K562 (cell line): ENCODE measurements around the gene KIF26B. TPM values are rescaled to one million over a fixed set of nuclear protein-coding genes. Genes with fewer than 3 reads are reported as not detected.

ENCODE experiments used
- BCLAF1 ChIP-seq, 2 experiments: fragments of 450-650 bp in 1 of 2; IDR thresholded peaks; 2 replicates each; pipeline ENCODE4 v1.6.1; 2011 to 2017; ENCODE audit warnings: low read depth in 2 of 2, antibody characterized with exemption in 1 of 2, borderline replicate concordance in 1 of 2, low read length in 1 of 2, mild to moderate bottlenecking in 1 of 2, mixed read lengths in 1 of 2; ENCODE audit not compliant: control insufficient read depth in 1 of 2
- CBX3 ChIP-seq, 2 experiments: IDR thresholded peaks; 1 replicate in 1 of 2; 2 replicates in 1 of 2; pipeline ENCODE4 v1.6.1; 2012; ENCODE audit warnings: inconsistent platforms in 2 of 2, low read length in 2 of 2, borderline replicate concordance in 1 of 2, control low read depth in 1 of 2
- CUX1 ChIP-seq: fragments of 200-800 bp; sonication (Bioruptor generic); IDR thresholded peaks from 2 replicates; pipeline ENCODE4 v1.6.1; 2016; ENCODE audit warnings: missing genetic modification characterization, missing compliant biosample characterization
- GTF2A2 ChIP-seq: IDR thresholded peaks from 2 replicates; pipeline ENCODE4 v1.6.1; 2016; ENCODE audit warnings: mild to moderate bottlenecking, missing genetic modification characterization, missing compliant biosample characterization
- MXD1 ChIP-seq: fragments of 250-450 bp; sonication (Bioruptor Pico); IDR thresholded peaks from 2 replicates; pipeline ENCODE4 v1.8.0; 2021; ENCODE audit warnings: borderline replicate concordance, mild to moderate bottlenecking, moderate library complexity; ENCODE audit not compliant: poor library complexity, severe bottlenecking
- RNF219 ChIP-seq: fragments of 250-450 bp; sonication (Bioruptor Pico); IDR thresholded peaks from 2 replicates; pipeline ENCODE4 v1.5.0; 2022; ENCODE audit warnings: mild to moderate bottlenecking
- TAF15 ChIP-seq: fragments of 200-400 bp; formaldehyde crosslinking; IDR thresholded peaks from 2 replicates; pipeline ENCODE4 v1.6.1; 2017; ENCODE audit warnings: mild to moderate bottlenecking, low read depth, low read length, moderate library complexity
- TBP ChIP-seq: optimal IDR thresholded peaks from 2 replicates; pipeline ENCODE3; 2011; ENCODE audit warnings: low read depth, low read length, improper control_type of control experiment
- ZC3H8 ChIP-seq: fragments of 450-650 bp; IDR thresholded peaks from 2 replicates; pipeline ENCODE4 v1.6.1; 2017
- ZNF232 ChIP-seq: sonication (generic); formaldehyde crosslinking; IDR thresholded peaks from 2 replicates; pipeline ENCODE4 v1.8.0; 2022; ENCODE audit warnings: mild to moderate bottlenecking, missing genetic modification reagents
- ZNF77 ChIP-seq: fragments of 250-450 bp; sonication (Bioruptor Pico); IDR thresholded peaks from 2 replicates; pipeline ENCODE4 v1.5.0; 2020
- polyA plus RNA-seq, 8 experiments: library from polyadenylated mRNA; depleted of rRNA in 4 of 8; stranded (reverse) in 5 of 8; unstranded in 3 of 8; fragments of >200 nt; fragmentation: Nextera tagmentation in 2 of 8; fragmentation: Illumina TruSeq in 1 of 8; extraction: Ambion mirVana in 2 of 8; extraction: Trizol in 1 of 8; gene quantifications; 2 replicates each; pipeline versions ENCODE4 v1.2.1 to v1.2.3, GENCODE V29; 2011 to 2014; ENCODE audit warnings: inconsistent platforms in 1 of 8, missing spikeins in 1 of 8
- total RNA-seq, 7 experiments: library from RNA; depleted of rRNA in 6 of 7; stranded (reverse); fragments of >200 nt in 6 of 7; fragmentation: Illumina TruSeq in 2 of 7; extraction: Trizol in 2 of 7; gene quantifications; 2 replicates each; pipeline versions ENCODE4 v1.2.1 to v1.2.3, GENCODE V29; 2011 to 2021; ENCODE audit warnings: low replicate concordance in 1 of 7

The KIF26B gene
- total and polyA plus RNA-seq, 9 of the 15 experiments (the other 6 are each of a cell fraction or from before 2014, with no cell fraction given) = 0.02 to 0.08 (median 0.03) TPM; not detected in 6

GRCh38 chr1:245207056-245207638 is 52.4 kb downstream of the KIF26B start (continued):
- TF ChIP-seq CUX1 (CRISPR knock-in tag) = no peak
- TF ChIP-seq TBP = no peak
- no peak for TF ChIP-seq RNF219 (CRISPR knock-in tag)
- TF ChIP-seq GTF2A2 (tag) = no peak
- no peak for TF ChIP-seq ZNF232 (CRISPR knock-in tag)
- TF ChIP-seq BCLAF1 (IDR thresholded peaks at IDR 0.05; ENCODE audit: borderline replicate concordance in 1 of 2, control insufficient read depth in 1 of 2, low read depth in 2 of 2, low read length in 1 of 2) = no peak
- TF ChIP-seq MXD1 = no peak
- peak in 1 of 2 experiments; percentile 98; a peak in 2 of 3 replicates for TF ChIP-seq CBX3 (IDR thresholded peaks at IDR 0.05; ENCODE audit: borderline replicate concordance in 1 of 2, low read length in 2 of 2)
- TF ChIP-seq TAF15 = no peak
- no peak for TF ChIP-seq ZC3H8
- no peak for TF ChIP-seq ZNF77 (CRISPR knock-in tag)
- TF ChIP-seq, all 486 proteins: peak for 4
